Measurements from ENCODE around the gene GNB1. TPM values are rescaled to one million over a fixed set of nuclear protein-coding genes. Genes with fewer than 3 reads are reported as not detected.

The GNB1 gene
- total RNA-seq, 1 experiment from 2014 or later: 50.5 TPM

GRCh38 chr1:1773874-1774273 is 117.0 kb downstream of the GNB1 start:
- no peak for DNase-seq (ENCODE audit: low read depth, low spot score)
- in situ Hi-C loops (cut with HindIII; ENCODE audit: low pct_unique_long_range_greater_than_20kb, low sequenced_read_pairs): no loop called here

- DNase-seq (ENCODE audit: low read depth, low spot score): no peak
- in situ Hi-C loops (cut with HindIII; ENCODE audit: low pct_unique_long_range_greater_than_20kb, low sequenced_read_pairs): no loop called here
Measured at GRCh38 chr1:1771096-1771495, 119.8 kb downstream of the GNB1 start.

- in situ Hi-C loops (cut with HindIII; ENCODE audit: low pct_unique_long_range_greater_than_20kb, low sequenced_read_pairs): no loop called here
- DNase-seq (ENCODE audit: low read depth, low spot score): no peak
Measured at GRCh38 chr1:1770102-1770501, 120.8 kb downstream of the GNB1 start.

GRCh38 chr1:1768249-1768992 is 122.5 kb downstream of the GNB1 start:
- no peak for DNase-seq (ENCODE audit: low read depth, low spot score)
- in situ Hi-C loops (cut with HindIII; ENCODE audit: low pct_unique_long_range_greater_than_20kb, low sequenced_read_pairs): no loop called here

- DNase-seq (ENCODE audit: low read depth, low spot score): no peak
- in situ Hi-C loops (cut with HindIII; ENCODE audit: low pct_unique_long_range_greater_than_20kb, low sequenced_read_pairs): no loop called here
Measured at GRCh38 chr1:1764876-1765470, 125.9 kb downstream of the GNB1 start.

- in situ Hi-C loops (cut with HindIII; ENCODE audit: low pct_unique_long_range_greater_than_20kb, low sequenced_read_pairs): no loop called here
- peak; percentile 80 for DNase-seq (ENCODE audit: low read depth, low spot score)
Measured at GRCh38 chr1:1763657-1764621, 126.9 kb downstream of the GNB1 start.

GRCh38 chr1:1761504-1762376 is 129.1 kb downstream of the GNB1 start:
- in situ Hi-C loops (cut with HindIII; ENCODE audit: low pct_unique_long_range_greater_than_20kb, low sequenced_read_pairs): no loop called here
- no peak for DNase-seq (ENCODE audit: low read depth, low spot score)

- in situ Hi-C loops (cut with HindIII; ENCODE audit: low pct_unique_long_range_greater_than_20kb, low sequenced_read_pairs): no loop called here
- no peak for DNase-seq (ENCODE audit: low read depth, low spot score)
Measured at GRCh38 chr1:1760715-1761114, 130.2 kb downstream of the GNB1 start.

- in situ Hi-C loops (cut with HindIII; ENCODE audit: low pct_unique_long_range_greater_than_20kb, low sequenced_read_pairs): no loop called here
Measured at GRCh38 chr1:1760345-1760650, 130.6 kb downstream of the GNB1 start.

GRCh38 chr1:1759456-1760344 is 131.2 kb downstream of the GNB1 start:
- in situ Hi-C loops (cut with HindIII; ENCODE audit: low pct_unique_long_range_greater_than_20kb, low sequenced_read_pairs): no loop called here
- no peak for DNase-seq (ENCODE audit: low read depth, low spot score)

More at GRCh38 chr1:1760345-1760650, 130.6 kb downstream of the GNB1 start:
- no peak for DNase-seq (ENCODE audit: low read depth, low spot score)

- no peak for DNase-seq (ENCODE audit: low read depth, low spot score)
- in situ Hi-C loops (cut with HindIII; ENCODE audit: low pct_unique_long_range_greater_than_20kb, low sequenced_read_pairs): no loop called here
Measured at GRCh38 chr1:1758692-1759455, 132.0 kb downstream of the GNB1 start.

- in situ Hi-C loops (cut with HindIII; ENCODE audit: low pct_unique_long_range_greater_than_20kb, low sequenced_read_pairs): no loop called here
- DNase-seq (ENCODE audit: low read depth, low spot score): no peak
Measured at GRCh38 chr1:1758059-1758621, 132.7 kb downstream of the GNB1 start.

GRCh38 chr1:1757422-1758058 is 133.3 kb downstream of the GNB1 start:
- in situ Hi-C loops (cut with HindIII; ENCODE audit: low pct_unique_long_range_greater_than_20kb, low sequenced_read_pairs): no loop called here
- DNase-seq (ENCODE audit: low read depth, low spot score): no peak

GRCh38 chr1:1756661-1757421 is 134.0 kb downstream of the GNB1 start:
- in situ Hi-C loops (cut with HindIII; ENCODE audit: low pct_unique_long_range_greater_than_20kb, low sequenced_read_pairs): no loop called here

GRCh38 chr1:1755852-1756251 is 135.0 kb downstream of the GNB1 start:
- DNase-seq (ENCODE audit: low read depth, low spot score): no peak
- in situ Hi-C loops (cut with HindIII; ENCODE audit: low pct_unique_long_range_greater_than_20kb, low sequenced_read_pairs): no loop called here

More at GRCh38 chr1:1756661-1757421, 134.0 kb downstream of the GNB1 start:
- DNase-seq (ENCODE audit: low read depth, low spot score): no peak
